Stimulated activated CD8-positive, alpha-beta memory T cell treated with anti-CD3 and anti-CD28 coated beads, Interleukin-4, amount 100 ng/mL, for 1 hour (primary cell): ENCODE data around the gene CARD9.
A peak's percentile ranks its signal among the peaks of the same experiment; 100 is the strongest.

ENCODE experiments used
- DNase-seq, 2 donors: peaks; one replicate each; pipeline ENCODE4 v3.0.0-alpha.2; 2020; ENCODE audit warnings: low read depth in 2 of 2, low spot score in 1 of 2

The CARD9 gene

DNA sequence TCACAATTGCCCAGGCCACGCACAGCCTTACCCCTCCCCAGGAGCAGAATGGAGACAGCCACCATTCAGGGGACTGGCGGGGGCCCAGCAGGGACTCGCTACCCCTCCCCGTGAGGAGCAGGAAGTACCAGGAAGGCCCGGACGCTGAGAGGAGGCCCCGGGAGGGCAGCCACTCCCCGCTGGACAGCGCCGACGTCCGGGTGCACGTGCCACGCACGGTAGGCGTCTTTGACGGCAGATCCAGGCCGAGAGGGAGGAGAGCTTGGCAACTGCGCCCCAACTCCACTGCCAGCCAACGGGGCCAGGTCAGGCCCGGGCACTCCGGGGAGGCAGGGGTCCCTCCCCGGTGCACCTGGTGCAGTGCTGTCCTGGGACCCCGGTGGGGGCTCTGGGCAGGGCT lies 23.9 kb downstream of the CARD9 start:
- DNase-seq, result no peak

DNA sequence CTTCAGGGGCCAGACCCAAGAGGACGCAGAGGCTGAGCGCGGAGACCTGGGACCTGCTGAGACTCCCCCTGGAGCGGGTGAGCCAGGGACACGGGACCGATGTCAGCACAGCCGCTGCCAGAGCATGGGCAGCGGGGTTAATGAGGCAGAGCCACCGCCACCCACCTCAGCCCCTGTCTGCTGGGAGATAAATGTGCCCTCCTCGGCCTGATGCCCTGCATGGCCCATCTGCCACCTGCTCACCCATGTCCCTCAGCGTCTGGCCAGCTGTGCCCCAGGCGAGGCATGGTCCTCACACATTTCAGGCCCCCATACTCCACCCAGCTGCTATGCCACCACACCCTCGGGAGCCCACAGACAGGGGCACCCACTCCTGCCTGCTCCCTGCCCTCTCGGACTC lies 24.8 kb downstream of the CARD9 start:
- DNase-seq, result no peak

DNA sequence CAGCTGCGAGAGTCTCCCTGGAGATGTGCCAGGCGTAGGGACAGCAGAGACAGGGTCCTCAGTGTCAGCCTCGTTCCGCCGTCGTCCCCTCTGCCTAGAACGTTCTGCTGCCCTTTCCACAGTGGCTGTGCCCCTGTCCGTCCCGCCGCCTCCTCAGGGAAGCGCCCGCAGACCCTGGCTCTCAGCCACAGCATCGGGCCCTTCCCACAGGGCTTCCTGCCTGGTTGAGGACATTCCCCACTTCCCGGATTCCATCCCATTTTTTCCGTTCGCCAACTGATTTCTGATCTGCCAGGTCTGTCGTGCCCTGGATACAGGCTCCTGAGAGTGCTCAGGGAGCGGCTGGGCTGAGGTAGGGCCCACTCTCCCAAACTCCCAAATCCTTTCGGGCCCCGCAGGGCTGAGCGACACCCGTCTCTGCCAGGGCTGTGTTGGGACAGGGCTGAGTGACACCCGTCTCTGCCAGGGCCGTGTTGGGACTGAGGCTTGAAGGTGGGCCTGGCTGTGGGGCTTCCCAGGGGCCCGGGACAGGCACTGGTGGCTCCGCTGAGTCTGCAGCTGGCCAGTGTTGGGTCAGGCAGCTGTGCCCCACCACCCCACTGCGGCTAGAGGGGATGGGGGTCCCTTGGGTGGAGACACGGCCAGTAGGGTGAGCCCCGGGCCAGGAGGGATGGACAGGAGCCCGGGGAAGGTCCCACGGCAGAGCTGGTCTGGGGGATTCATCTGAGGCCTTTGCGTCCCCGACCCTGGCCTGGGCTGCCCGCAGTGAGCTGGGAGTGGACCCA lies 25.8 kb downstream of the CARD9 start:
- no peak for DNase-seq

DNA sequence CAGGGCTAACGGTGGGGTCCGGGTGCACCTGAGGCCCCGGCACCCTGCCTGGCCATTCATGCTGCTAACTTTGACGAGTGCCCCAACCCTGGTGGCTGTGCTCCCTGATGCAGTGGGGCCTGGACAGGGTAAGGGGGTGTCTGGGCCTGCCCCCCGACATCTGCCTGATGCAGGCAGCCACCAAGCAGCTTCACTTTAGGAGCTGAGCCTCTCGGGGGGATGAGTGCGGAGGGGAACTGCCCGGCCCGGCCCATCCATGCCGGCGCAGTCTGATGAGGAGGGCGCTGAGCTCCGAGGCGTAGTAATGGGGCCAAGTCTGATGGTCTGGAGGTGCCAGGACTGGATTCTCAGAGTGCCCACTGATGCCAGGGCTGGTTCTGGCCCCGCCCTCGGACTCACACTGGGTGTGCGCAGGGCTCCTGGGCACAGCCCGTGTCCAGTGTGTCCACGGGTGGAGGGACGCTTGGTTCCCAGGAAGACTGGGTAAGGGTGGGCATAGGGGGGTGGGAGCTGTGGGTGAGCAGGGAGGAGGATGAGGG lies 26.5 kb downstream of the CARD9 start:
- no peak for DNase-seq

DNA sequence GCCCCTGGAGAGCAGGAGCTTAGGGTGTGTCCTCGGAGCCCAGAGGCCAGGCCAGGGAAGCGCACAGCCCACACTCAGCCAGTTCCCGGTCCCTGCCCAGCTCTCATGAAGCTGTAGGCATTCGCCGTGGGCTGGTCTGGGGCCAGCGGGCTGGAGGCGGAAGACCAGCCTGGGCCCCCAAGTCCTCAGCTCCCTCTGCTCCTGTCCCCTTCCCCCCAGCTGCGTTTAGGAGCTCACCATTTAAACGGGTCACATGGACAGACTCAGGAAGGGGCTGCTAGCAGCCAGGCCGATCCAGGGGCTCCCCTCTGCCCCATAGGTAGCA lies 27.4 kb downstream of the CARD9 start:
- DNase-seq, result no peak

DNA sequence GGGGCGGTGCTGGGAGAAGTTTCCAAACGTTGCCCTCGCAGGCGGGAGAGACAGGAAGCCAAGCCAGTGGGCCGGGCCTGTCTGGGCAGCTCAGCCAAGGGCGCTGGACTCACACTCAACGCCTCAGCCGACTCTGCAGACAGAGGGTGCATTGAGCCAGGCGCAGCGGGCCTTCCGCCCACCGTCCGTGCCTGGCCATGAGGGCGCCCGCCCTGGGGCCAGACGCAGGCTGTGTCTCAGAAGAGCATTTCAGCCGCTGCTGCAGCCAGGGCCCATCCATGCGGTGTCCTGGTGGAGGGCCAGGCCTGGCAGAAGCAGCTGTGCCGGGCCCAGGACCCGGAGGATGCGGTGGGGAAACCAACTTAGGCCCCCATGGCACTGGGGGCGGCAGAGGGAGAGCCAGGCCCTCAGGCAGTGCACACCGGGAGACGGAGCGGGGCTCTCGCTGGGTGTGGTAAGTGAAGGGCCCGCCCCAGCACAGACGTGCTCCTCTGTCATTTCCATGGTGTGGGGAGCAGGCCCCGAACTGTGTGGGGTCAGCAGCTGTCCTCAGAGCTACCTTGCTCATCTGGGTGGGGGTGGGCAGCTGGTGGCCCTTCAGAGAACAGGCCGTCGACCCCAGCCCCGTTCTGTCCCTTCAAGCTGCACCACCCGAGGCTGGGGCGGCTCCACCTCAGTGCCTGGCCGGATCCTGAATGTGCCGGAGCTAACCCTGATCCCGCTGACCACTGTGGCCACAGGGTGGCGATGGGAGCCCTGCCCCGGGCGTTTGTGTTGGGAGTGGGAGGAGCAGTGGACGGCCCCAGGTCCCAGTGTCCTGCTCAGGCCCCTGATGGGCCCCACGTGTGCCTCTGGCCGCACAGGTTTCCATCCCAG lies 27.9 kb downstream of the CARD9 start:
- no peak for DNase-seq

DNA sequence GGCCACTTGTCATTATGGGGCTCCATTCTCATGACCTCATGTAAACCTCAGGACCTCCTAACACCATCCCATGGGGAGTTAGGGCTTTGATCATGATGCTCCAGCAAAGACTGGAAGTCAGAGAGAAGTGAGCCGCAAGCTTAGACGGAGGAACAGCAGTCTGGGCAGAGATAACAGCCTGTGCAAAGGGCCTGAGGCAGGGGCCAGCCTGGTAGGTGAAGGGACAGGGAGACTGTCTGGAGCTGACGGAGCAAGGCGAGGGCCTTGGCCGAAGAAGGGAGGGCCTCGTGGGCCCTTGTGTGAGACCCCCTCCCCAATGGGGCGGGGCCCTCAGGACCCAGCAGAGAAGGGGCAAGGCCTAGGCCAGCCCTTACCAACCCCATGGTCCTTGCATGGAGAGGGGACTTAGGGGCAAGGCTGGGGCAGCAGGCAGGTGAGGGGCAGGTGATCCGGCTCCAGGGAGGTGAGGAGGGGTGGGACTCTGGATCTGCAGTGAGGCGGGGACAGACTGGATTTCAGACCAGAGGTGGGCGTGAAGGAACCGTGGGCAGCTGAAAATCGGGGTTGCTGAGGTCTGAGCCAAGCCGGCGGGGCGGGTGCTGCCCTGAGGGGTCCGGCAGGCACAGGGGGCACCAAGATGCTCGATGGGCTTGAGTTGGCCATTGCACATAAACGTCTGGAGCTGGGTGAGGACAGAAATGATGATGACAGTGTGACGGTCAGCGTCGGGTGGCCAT lies 28.8 kb downstream of the CARD9 start:
- no peak for DNase-seq

DNA sequence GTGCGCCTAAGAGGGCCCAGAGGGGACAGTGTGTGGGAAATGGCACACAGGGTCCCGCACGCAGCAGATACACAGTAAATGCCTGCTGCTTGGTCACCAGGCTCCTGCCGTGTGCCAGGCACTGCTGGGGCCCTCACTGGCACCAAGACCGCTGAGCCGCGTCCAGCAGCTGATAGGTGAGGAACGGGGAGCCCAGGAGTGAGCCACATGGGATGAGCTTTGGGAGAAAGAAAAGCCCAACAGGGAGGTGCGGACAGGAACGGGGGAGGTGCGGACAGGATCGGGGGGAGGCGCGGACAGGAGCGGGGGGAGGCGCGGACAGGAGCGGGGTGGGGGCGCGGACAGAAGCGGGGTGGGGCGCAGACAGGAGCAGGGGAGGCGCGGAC lies 29.6 kb downstream of the CARD9 start:
- DNase-seq, result no peak

DNA sequence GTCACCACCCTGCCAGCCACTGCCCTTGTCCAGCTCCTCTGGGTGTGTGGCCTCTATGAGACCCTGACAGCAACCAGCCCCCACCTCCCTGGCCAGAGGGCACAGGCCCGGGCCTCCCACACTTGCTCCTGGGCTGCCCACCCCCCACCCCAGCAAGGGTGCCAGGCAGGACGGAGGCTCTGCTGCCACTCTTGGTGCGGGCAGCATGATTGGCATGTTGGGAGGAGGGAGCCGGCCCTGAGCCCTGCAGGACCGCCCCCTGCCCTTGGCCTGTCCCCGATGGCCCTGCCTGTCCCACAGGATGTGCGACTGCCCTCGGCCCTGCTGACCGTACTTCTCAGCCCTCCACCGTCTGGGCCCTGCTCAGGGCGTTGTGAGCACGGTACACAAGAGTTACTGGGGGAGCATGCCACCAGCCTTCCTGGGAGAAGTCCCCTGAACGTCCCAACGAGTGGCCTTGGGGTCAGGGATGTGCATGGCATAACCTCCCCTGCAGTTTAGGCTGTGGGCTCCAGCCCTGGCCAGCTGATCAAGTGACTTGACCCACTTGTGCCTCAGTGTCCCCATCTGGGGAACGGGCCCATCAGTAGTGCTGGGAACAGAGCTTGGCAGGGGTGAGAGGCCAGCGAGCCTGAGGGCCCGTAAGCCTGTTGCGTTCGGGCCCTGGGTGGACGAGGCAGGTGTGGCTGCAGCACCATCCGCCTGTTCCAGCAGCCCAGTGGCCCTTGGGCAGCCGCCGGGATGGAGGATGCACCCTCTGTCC lies 30.2 kb downstream of the CARD9 start:
- DNase-seq, result no peak

DNA sequence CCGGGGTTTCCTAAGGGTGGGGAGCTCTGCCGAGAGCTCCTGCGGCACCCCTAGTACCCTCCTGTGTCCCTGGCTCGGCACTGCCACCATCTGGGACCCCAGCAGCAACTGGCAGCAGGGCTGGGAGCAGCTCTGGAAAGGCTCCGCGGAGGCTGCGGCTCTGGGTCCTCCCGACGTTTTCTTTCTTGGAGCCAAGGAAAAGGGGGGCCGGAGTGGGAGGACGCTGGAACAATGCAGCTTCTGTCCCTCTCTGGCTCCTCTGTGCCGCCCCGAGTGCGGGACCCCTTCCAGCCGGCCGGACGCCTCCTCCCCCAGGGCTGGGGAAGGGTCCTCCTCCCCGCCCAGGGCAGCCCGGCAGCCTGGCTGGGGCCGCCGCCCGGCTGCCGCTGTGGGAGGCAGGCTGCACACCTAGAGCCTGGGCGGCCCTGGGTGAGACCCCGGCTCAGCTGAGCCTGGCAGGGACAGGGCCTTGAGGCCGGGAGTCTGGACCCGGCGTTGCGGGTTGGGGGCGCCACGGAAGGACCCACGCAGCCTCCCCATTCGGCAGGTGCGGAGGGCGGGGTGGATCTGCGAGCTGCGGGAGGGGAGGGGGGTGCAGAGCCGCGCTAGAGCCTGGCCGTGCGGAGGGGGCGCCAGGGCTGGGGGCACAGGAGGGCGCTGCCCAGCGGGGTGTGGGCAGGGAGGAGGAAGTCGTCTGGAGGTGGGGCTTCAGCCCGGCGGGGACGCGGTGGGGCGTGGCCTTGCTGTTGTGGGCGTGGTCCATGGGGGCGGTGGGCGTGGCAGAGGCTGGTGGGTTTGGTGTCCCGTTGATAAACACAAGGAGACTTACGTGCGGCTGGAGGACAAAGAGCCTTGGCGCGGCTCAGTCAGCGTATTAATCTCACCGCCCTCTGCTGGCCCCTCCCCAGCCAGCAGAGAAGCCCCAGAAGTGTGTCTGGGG lies 31.0 kb downstream of the CARD9 start:
- DNase-seq, result peak in 1 of 2 donors; percentile 42

DNA sequence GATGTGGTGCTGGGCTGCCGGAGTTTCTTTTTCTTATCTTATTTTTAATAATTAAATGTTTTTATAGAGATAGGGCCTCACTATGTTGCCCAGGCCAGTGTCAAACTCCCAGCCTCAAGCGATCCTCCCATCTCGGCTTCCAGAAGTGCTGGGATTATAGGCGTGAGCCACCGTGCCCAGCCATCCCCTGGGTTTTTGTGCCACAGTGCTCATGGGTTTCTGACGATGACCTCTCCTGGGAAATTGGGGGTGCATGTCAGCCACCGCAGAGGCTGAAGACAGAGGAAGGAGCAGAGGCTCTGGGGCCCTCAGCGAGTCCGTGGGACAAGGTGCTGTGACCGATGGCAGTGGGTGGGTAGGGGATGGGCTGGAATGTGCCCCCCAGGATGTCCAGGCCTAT lies 31.7 kb downstream of the CARD9 start:
- DNase-seq, result no peak

DNA sequence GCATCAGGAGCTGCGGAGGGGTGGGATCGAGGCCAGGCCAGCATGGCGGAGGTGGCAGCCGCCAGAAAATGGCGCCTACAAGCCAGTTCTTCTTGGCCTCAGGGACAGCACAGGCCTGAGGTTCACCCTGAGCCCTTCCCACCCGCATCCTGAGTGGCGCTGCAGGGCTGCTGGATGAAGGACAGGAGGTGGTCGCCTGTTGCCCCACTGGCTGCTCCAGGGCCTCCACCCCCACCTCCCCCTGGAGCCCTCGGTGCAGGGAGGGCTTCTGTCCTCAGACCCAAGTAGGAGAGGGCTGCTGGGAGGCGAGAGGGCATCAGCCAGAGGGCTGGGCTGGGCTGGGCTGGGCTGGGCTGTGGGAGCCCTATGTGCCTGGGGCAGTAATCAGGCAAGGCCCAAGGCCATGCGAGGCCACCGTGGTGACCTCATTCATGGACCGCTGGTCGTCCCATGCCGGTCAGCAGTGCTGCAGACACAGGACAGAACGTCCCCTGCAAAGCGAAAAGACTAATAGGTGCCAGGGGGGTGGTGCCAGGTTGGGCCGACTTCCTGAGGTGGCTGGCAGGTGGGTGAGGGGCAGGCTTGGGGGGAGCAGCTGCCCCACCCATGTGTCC lies 32.3 kb downstream of the CARD9 start:
- no peak for DNase-seq

DNA sequence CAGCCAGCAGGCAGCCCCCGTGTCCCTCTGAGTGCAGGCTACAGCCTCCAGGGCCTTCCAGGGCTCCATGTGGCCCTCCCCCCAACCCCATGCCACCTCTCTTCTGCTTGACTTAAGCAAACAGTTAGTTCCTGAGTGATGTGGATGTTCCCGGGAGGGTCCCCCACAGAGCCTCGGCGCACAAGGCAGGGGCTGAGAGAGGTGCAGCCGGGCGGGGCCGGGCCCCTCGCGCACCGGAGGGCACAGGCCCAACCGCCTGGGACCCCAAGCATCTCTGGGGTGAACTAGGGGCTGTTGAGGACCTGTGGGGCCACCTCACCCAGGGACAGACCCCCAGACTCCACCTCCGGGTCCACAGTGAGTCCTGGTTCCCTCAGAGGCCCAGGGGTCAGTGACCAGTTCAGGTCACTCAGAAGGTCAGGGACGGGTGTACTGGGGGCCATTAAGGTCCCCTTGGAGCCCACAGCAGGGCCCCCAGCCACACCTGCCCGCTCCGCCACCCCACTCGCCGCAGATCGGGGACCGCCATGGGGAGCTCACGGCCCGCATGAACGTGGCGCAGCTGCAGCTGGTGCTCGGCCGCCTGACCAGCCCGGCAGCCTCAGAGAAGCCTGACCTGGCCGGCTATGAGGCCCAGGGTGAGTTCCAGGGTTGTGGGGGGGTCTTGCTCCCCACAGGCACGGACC lies 33.0 kb downstream of the CARD9 start:
- DNase-seq, result no peak

DNA sequence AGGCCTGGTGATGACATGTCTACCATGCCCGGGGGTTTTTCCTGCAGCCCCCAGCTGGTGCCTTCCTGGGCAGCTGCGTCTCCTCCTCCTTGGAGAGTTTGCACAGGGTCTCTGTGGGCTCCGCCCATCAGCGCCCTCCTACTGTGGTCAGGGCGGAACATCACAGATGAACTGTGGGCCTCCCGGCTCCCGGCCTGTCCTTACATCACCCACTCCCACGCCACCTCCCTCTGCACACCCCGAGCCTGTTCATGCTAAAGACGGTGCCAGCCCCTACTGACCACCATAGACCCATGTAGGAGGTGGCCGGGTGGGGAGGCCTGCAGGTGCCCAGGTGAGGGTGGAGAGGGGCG lies 33.5 kb downstream of the CARD9 start:
- no peak for DNase-seq

DNA sequence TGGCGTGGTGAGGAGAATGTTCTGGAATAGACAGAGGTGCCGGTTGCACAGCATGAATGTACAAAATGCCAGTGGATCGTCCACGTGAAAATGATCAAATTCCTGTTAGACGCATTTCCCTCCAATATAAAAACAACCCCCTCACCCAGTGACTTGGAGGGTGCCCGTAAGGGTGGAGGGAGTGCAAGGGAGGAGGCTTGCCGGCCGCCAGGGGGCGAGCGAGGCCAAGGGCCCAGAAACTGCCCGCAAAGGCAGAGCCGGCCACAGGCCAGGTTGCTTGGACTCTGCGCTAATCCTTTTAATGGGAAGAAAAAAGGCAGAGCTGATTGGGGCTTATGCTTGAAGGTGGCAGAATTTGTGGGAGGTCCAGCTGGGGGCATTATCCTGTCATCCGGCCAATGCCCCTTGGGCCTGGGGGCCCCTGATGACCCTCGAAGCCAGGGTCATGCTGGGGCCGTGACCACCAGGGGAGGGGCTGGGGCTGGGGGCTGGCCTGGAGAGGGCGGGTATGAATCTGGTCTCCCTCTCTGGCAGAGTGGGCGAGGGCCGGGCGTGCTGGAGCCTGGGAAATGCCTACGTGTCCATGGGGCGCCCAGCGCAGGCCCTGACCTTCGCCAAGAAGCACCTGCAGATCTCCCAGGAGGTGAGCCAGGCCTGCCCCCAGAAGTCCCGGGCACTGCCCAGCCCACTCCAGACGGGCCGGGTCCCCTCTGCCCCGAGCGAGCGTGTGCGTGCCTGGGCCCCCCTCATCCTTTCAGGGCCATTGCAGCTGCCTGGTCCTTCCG lies 34.1 kb downstream of the CARD9 start:
- no peak for DNase-seq

DNA sequence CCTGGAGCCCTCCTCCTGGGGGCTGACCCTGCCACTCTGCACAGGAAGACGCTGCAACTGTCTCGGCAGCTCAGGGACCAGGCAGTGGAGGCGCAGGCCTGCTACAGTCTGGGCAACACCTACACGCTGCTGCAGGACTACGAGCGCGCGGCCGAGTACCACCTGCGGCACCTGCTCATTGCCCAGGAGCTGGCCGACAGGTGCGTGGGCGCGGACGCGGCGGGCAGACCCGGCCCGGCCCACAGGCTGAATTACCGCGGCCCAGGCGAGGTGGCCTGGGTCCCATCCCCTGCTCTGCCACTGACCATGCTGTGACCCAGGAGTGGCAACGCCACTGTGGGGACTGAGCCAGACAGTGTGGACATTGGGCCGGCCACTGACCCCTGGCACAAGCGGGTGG lies 35.0 kb downstream of the CARD9 start:
- no peak for DNase-seq

DNA sequence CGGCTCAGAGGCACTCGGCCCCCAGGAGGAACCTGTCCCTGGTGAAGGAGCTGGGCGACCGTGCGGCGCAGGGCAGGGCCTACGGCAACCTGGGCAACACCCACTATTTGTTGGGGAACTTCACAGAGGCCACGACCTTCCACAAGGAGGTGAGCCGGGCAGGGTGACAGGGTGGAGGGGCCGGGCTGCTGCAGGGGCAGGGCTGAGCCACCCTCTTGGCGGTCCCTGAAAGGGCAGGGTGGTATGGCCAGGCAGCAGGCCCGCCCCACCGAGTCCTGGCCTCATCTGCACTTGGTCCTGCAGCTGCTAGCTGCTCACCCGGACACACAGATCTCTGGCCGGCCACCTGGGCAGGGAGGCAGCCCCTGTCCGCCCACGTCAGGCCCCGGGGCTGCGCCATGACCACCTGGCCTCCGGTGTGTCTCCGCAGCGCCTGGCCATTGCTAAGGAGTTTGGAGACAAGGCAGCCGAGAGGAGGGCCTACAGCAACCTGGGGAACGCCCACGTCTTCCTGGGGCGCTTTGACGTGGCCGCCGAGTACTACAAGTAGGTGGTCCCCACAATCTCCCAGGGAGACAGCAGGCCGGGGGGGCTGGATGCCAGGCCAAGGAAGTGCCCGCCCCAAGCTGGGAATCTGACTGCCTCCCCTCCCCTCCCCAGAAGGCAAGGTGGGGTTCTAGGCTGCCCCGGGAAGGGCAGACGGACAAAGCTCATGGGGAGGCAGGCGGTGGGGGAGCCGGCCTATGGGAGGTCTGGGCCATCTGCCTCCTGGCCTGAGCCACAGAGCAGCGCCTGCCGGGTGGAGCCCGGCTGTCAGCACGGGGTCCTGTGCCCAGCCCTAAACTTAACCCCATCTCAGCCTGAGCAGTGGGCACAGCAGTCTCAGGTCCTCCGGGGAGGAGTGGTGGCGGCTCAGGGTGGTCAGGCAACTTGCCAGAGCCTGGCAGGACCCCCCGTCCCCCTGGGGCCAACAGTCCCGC lies 35.8 kb downstream of the CARD9 start:
- no peak for DNase-seq
